Measurements from ENCODE around the gene GUSB. TPM values are rescaled to one million over a fixed set of nuclear protein-coding genes. Genes with fewer than 3 reads are reported as not detected.

GUSB gene
- total and polyA plus RNA-seq, 2 donors (not counting 3 experiments of a cell fraction or from before 2014, with no cell fraction given) = 55.7 to 107 TPM

- ChIA-PET CTCF (interaction anchor here (1.1 kb wide), 1 partner anchor 31 kb away, joined by 3 read pairs; no protein-coding TSS in a partner anchor), POLR2A (no interaction called here)
- peak; percentile 72 for FAIRE-seq
- Histone ChIP-seq H3K9me3 (replicated peaks; ENCODE audit: control insufficient read depth, insufficient read depth, low read length) (no peaks in the 10 kb centered on the region), H3K9ac (replicated peaks; ENCODE audit: extremely low read depth, insufficient read depth, low read length) (no peak overlapping the region), H3K27ac (ENCODE audit: insufficient read depth, low read depth, low read length) (peak overlapping the region; percentile 29), H3K27me3 (ENCODE audit: control insufficient read depth in 2 of 2, insufficient read depth in 2 of 2, low read length in 2 of 2) (no peaks in the 10 kb centered on the region), H3K9me1 (replicated peaks; ENCODE audit: control insufficient read depth, extremely low read depth, insufficient read depth, low read length) (no peaks in the 10 kb centered on the region), H3K4me2 (ENCODE audit: insufficient read depth, low read length) (no peak overlapping the region), H3K4me3 (replicated peaks in 1 of 3; ENCODE audit: insufficient read depth in 1 of 3, low read depth in 1 of 3, low read length in 3 of 3) (no peak overlapping the region), H3K36me3 (ENCODE audit: control insufficient read depth in 2 of 2, extremely low read depth in 1 of 2, insufficient read depth in 2 of 2, low read length in 2 of 2) (no peaks in the 10 kb centered on the region), H2AFZ (ENCODE audit: low read depth, low read length) (peak overlapping the region; percentile 57), H3K4me1 (ENCODE audit: control insufficient read depth, extremely low read depth, insufficient read depth, low read length) (peaks cover 9% of the 10 kb centered on the region), H4K20me1 (replicated peaks; ENCODE audit: control insufficient read depth, extremely low read depth, insufficient read depth, low read length) (no peaks in the 10 kb centered on the region), H3K79me2 (ENCODE audit: control insufficient read depth, insufficient read depth, low read length) (peaks cover 18% of the 10 kb centered on the region)
- intact Hi-C loops (cut with micrococcal nuclease) (loop anchor here (10.0 kb wide), 1 partner anchor 239 kb away; no protein-coding TSS in a partner anchor), dilution Hi-C loops (cut with MboI; ENCODE audit: extremely low pct_ligation_motif_present, low sequenced_read_pairs) (no loop called here)
- TF ChIP-seq, protein P1, sequence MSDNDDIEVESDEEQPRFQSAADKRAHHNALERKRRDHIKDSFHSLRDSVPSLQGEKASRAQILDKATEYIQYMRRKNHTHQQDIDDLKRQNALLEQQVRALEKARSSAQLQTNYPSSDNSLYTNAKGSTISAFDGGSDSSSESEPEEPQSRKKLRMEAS (IDR thresholded peaks at IDR 0.05; ENCODE audit: insufficient read depth, insufficient read length) = no peak
- TF ChIP-seq POLR2A (IDR thresholded peaks at IDR 0.05; ENCODE audit: low read depth, low read length) = no peak
- TF ChIP-seq MYC (IDR thresholded peaks at IDR 0.05; ENCODE audit: low read depth, low read length) = no peak
- TF ChIP-seq, protein P2, sequence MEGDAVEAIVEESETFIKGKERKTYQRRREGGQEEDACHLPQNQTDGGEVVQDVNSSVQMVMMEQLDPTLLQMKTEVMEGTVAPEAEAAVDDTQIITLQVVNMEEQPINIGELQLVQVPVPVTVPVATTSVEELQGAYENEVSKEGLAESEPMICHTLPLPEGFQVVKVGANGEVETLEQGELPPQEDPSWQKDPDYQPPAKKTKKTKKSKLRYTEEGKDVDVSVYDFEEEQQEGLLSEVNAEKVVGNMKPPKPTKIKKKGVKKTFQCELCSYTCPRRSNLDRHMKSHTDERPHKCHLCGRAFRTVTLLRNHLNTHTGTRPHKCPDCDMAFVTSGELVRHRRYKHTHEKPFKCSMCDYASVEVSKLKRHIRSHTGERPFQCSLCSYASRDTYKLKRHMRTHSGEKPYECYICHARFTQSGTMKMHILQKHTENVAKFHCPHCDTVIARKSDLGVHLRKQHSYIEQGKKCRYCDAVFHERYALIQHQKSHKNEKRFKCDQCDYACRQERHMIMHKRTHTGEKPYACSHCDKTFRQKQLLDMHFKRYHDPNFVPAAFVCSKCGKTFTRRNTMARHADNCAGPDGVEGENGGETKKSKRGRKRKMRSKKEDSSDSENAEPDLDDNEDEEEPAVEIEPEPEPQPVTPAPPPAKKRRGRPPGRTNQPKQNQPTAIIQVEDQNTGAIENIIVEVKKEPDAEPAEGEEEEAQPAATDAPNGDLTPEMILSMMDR (IDR thresholded peaks at IDR 0.05; ENCODE audit: extremely low read depth in 1 of 2, insufficient read depth in 1 of 2, low read depth in 1 of 2, low read length in 2 of 2) = no peak
- TF ChIP-seq JUN (IDR thresholded peaks at IDR 0.05; ENCODE audit: borderline replicate concordance, insufficient read depth, insufficient read length, low read depth) = peak; percentile 6
- no peak for TF ChIP-seq FOS (IDR thresholded peaks at IDR 0.05; ENCODE audit: borderline replicate concordance, insufficient read depth, low read length)
- no peak for TF ChIP-seq GATA2 (IDR thresholded peaks at IDR 0.05; ENCODE audit: insufficient read depth, insufficient read length, low read depth, low read length)
- TF ChIP-seq EZH2 (IDR thresholded peaks at IDR 0.05; ENCODE audit: borderline replicate concordance, low read depth, low read length, severe bottlenecking) = no peak
- BruUV-seq (replicated peaks) = no TSS peak
- DNase-seq (ENCODE audit: low read depth, low spot score) = peak; percentile 56
Measured at GRCh38 chr7:65983965-65984658, 2.1 kb upstream of the GUSB start.
